Measurements from ENCODE around the gene PINK1. TPM values are rescaled to one million over a fixed set of nuclear protein-coding genes. Genes with fewer than 3 reads are reported as not detected.

PINK1 gene
- total and polyA plus RNA-seq, 2 of the 13 experiments (the other 11 are each of a cell fraction or from before 2014, with no cell fraction given) = 15.3 to 16.1 TPM

DNA sequence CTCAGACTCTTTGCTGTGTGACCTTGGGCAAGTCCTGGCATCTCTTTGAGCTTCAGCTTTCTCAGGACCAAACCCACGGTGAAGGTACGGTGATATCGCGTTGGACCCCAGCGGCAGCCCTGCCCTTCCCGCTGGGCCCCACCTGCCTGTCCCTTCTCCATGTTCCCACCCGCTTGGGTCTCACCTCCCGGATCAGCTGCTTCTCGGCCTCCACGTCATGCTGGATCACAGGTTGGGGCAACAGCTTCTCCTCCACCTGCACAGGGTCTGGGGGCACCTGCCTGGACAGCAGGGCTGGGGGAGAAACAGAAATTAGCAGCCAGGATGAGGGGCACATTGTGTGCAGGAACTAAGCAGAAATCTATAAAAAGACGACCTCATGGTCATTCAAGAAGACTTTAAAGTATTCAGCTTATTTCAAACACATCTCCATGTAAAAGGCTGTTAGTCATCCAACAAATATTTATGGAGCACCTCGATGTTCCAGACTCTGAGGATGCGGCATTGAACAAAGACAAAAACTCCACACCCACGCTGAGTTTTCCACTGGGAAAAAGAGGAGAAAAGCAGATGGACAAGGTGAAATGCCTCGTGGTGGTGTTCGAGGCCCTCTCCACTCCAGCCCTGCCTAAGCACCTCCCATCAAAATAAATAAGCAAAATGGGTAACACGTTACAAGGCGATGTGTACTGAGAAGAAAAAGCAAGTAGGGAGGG lies 65.1 kb downstream of the PINK1 start:
- Histone ChIP-seq H3K27me3 (ENCODE audit: control insufficient read depth in 1 of 2, insufficient read depth in 2 of 2, low read length in 2 of 2) (peaks cover 6 to 31% of the 10 kb centered on the region in 2 experiments; a peak in 4 of 5 replicates), H3K4me2 (ENCODE audit: low read depth, low read length) (0 out of 2 replicates have a peak overlapping the region, but pooled peaks have one; percentile 81), H3K4me1 (ENCODE audit: insufficient read depth, low read length) (peaks cover 43% of the 10 kb centered on the region), H3K27ac (ENCODE audit: extremely low read length, insufficient read depth, low read length) (no peak overlapping the region), H2AFZ (ENCODE audit: low read length) (no peak overlapping the region), H3K36me3 (replicated peaks in 1 of 2; ENCODE audit: control insufficient read depth in 1 of 2, insufficient read depth in 2 of 2, low read length in 2 of 2) (no peaks in the 10 kb centered on the region), H3K9me3 (ENCODE audit: low read length) (no peaks in the 10 kb centered on the region), H3K79me2 (ENCODE audit: insufficient read depth, low read length) (no peaks in the 10 kb centered on the region), H3K9ac (ENCODE audit: insufficient read depth, low read depth, low read length) (no peak overlapping the region), H3K4me3 (replicated peaks in 1 of 3; ENCODE audit: insufficient read depth in 1 of 3, low read depth in 2 of 3, low read length in 3 of 3) (no peak overlapping the region), H4K20me1 (ENCODE audit: insufficient read depth, low read length) (no peaks in the 10 kb centered on the region)
- DNase-seq (ENCODE audit: low spot score) (peak; percentile 34), FAIRE-seq (no peak), ATAC-seq (no peak)
- WGBS (ENCODE audit: low lambda C conversion rate) = 41% methylated on average over 18 of the region's 18 CpGs
- intact Hi-C loops (cut with micrococcal nuclease; ENCODE audit: unreplicated experiment) (no loop called here), in situ Hi-C loops (cut with HindIII; ENCODE audit: extremely low pct_ligation_motif_present, low pct_unique_long_range_greater_than_20kb) (no loop called here)
- BruUV-seq (replicated peaks) = no TSS peak
- POLR2A ChIA-PET = interaction anchor here (1.4 to 2.0 kb wide), 2 partner anchors 34 to 37 kb away, joined by 3 to 12 read pairs; partner anchors contain the start of genes DDOST and SH2D5
- CTCF ChIA-PET (ENCODE audit: low intra/inter-chr PET ratio, low total read pairs) = no interaction called here
- TF ChIP-seq ZNF883 (CRISPR knock-in tag; IDR thresholded peaks at IDR 0.05; ENCODE audit: not compliant biosample characterization) (no peak), HNRNPH1 (optimal IDR thresholded peaks at IDR 0.05; ENCODE audit: low read depth, low read length) (no peak), ERF (CRISPR knock-in tag; IDR thresholded peaks at IDR 0.05) (no peak), ZNF251 (CRISPR knock-in tag; IDR thresholded peaks at IDR 0.05) (no peak), JARID2 (CRISPR knock-in tag; IDR thresholded peaks at IDR 0.05; ENCODE audit: insufficient replicate concordance) (no peak), NAIF1 (CRISPR knock-in tag; IDR thresholded peaks at IDR 0.05; ENCODE audit: borderline replicate concordance) (no peak), HNF1B (CRISPR knock-in tag; IDR thresholded peaks at IDR 0.05) (no peak), KAT7 (CRISPR knock-in tag; IDR thresholded peaks at IDR 0.05; ENCODE audit: borderline replicate concordance) (no peak), MNT (IDR thresholded peaks at IDR 0.05) (peak; percentile 77), ZNF83 (CRISPR knock-in tag; IDR thresholded peaks at IDR 0.05; ENCODE audit: borderline replicate concordance) (no peak), ZNF34 (CRISPR knock-in tag; IDR thresholded peaks at IDR 0.05; ENCODE audit: borderline replicate concordance) (no peak), NR2F2 (IDR thresholded peaks at IDR 0.05; ENCODE audit: borderline replicate concordance, low read depth) (no peak), PLSCR1 (CRISPR knock-in tag; IDR thresholded peaks at IDR 0.05; ENCODE audit: borderline replicate concordance) (no peak), KLF15 (CRISPR knock-in tag; IDR thresholded peaks at IDR 0.05; ENCODE audit: borderline replicate concordance) (no peak), FOSL2 (CRISPR knock-in tag; IDR thresholded peaks at IDR 0.05) (0 out of 2 replicates have a peak, but pooled peaks have one; percentile 20), ZNF343 (CRISPR knock-in tag; IDR thresholded peaks at IDR 0.05) (no peak), AGO2 (optimal IDR thresholded peaks at IDR 0.05; ENCODE audit: low read depth, low read length) (no peak), SCMH1 (CRISPR knock-in tag; IDR thresholded peaks at IDR 0.05; ENCODE audit: borderline replicate concordance) (no peak), ZNF644 (CRISPR knock-in tag; IDR thresholded peaks at IDR 0.05; ENCODE audit: low read depth) (no peak), RXRA (CRISPR knock-in tag; IDR thresholded peaks at IDR 0.05) (no peak), ZNF629 (CRISPR knock-in tag; conservative IDR thresholded peaks at IDR 0.05) (no peak), ZNF274 (CRISPR knock-in tag; IDR thresholded peaks at IDR 0.05) (no peak)

Data from HepG2 (cell line).